RWPE2 (cell line): ENCODE results near the gene XRCC6.
"Not testable (repeated sequence)": the region's sequence is repeated elsewhere in the genome, so short reads cannot be mapped to it uniquely, and the experiment has no call there.

Experiments
- ATAC-seq: fragments of 200-7000 bp; cut with Tn5 transposase; 3 replicates; pipeline ENCODE4 v1.9.1; 2021; ENCODE audit warnings: low read depth
- DNase-seq: peaks from one replicate; pipeline ENCODE4 v3.0.0-alpha.2; 2020; ENCODE audit warnings: low spot score
- H3K27ac ChIP-seq: fragments of 450-650 bp; 2 replicates; pipeline ENCODE4 v1.5.1; 2017; ENCODE audit warnings: mild to moderate bottlenecking; ENCODE audit not compliant: poor library complexity, severe bottlenecking
- H3K27me3 ChIP-seq: fragments of 250-450 bp; sonication (Bioruptor Pico); 2 replicates; pipeline ENCODE4 v1.5.1; 2021; ENCODE audit warnings: mild to moderate bottlenecking, moderate library complexity; ENCODE audit not compliant: insufficient read depth, poor library complexity, severe bottlenecking
- H3K36me3 ChIP-seq: fragments of 250-450 bp; sonication (Bioruptor Pico); 2 replicates; pipeline ENCODE4 v1.5.1; 2020; ENCODE audit warnings: low read depth, mild to moderate bottlenecking, moderate library complexity
- H3K4me1 ChIP-seq: fragments of 250-450 bp; sonication (Bioruptor Pico); 2 replicates; pipeline ENCODE4 v1.5.1; 2021; ENCODE audit warnings: mild to moderate bottlenecking, moderate library complexity; ENCODE audit not compliant: insufficient read depth, poor library complexity, severe bottlenecking
- H3K4me3 ChIP-seq: fragments of 250-450 bp; sonication (Bioruptor Pico); 2 replicates; pipeline ENCODE4 v1.5.1; 2021; ENCODE audit warnings: mild to moderate bottlenecking, moderate library complexity; ENCODE audit not compliant: severe bottlenecking
- H3K9me3 ChIP-seq: fragments of 250-450 bp; sonication (Bioruptor Pico); 2 replicates; pipeline ENCODE4 v1.5.1; 2021; ENCODE audit warnings: mild to moderate bottlenecking, moderate library complexity; ENCODE audit not compliant: severe bottlenecking
- CTCF ChIP-seq: fragments of 450-650 bp; IDR thresholded peaks from one replicate; pipeline ENCODE4 v1.5.1; 2017; ENCODE audit warnings: mild to moderate bottlenecking, moderate library complexity; ENCODE audit not compliant: poor library complexity, severe bottlenecking

Gene XRCC6

DNA sequence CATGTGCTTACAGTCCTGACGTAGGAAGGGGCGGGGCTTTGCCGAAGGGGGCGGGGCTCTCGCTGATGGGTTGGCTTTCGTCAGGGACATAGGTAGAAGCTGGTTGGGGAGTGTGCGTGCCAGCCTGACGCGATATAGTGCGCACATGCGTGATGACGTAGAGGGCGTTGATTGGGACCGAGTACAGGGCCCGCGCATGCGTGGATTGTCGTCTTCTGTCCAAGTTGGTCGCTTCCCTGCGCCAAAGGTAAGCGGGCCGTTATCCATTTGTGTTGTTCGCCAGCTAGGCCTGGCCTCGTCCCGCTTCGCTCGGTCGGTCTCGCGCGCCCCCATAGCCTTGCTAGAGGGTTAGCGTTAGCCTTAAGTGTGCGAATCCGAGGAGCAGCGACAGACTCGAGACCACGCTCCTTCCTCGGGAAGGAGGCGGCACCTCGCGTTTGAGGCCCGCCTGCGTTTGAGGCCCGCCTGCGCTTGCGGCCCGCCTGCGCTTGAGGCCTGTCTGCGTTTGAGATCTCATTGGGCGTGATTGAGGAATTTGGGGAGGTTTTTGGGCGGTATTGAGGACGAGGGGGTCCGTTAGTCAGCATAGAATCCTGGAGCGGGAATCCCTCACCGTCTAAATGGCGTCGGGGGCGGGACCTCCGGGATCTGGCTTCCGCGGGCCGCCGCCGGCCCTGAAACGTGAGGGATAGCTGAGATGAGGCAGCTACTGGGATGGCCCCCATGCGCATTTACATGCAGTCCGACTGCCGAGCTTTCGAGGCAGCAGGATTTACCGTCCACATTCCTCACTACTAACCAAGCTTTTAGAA is at the start of gene XRCC6:
Gene XRCC6, plus strand, starts transcription at position 197 of the 812 bp plus-strand sequence. CDS start 710 bp downstream, outside the sequence.
- TF ChIP-seq CTCF, result no peak
- peak within 1 kb of the TSS; percentile 59 for H3K4me3 ChIP-seq
- peaks cover 44% of the 10 kb centered on the region for H3K36me3 ChIP-seq

GRCh38 chr22:41571786-41572185 is 49.3 kb upstream of the XRCC6 start:
- no peak for TF ChIP-seq CTCF
- H3K27ac ChIP-seq, result no peak overlapping the region
- no peaks in the 10 kb centered on the region for H3K4me1 ChIP-seq
- no peak overlapping the region for H3K4me3 ChIP-seq
- no peak for DNase-seq
- no peaks in the 10 kb centered on the region for H3K9me3 ChIP-seq
- no peaks in the 10 kb centered on the region for H3K27me3 ChIP-seq
- no peak for ATAC-seq
- H3K36me3 ChIP-seq, result peaks cover 3% of the 10 kb centered on the region; the same call in 1 of the 2 replicates

More for the DNA sequence above, at the start of gene XRCC6:
- H3K27ac ChIP-seq, result peak within 1 kb of the TSS; percentile 80
- DNase-seq (peak; percentile 99), ATAC-seq (peak; percentile 78)
- no peaks in the 10 kb centered on the region for H3K27me3 ChIP-seq
- peaks cover 13% of the 10 kb centered on the region for H3K4me1 ChIP-seq
- H3K9me3 ChIP-seq, result no peaks in the 10 kb centered on the region

- H3K27me3 ChIP-seq, H3K36me3 ChIP-seq, H3K27ac ChIP-seq, H3K9me3 ChIP-seq, H3K4me1 ChIP-seq, ATAC-seq, DNase-seq, H3K4me3 ChIP-seq: not testable (repeated sequence)
These were observed 48.8 kb upstream of the XRCC6 start for GRCh38 chr22:41572305-41572704.

- DNase-seq, result no peak
- Histone ChIP-seq H3K27me3 (no peaks in the 10 kb centered on the region), H3K4me3 (no peak overlapping the region), H3K4me1 (no peaks in the 10 kb centered on the region), H3K36me3 (peaks cover 7% of the 10 kb centered on the region; the same call in 1 of the 2 replicates), H3K9me3 (no peaks in the 10 kb centered on the region), H3K27ac (no peak overlapping the region)
- no peak for TF ChIP-seq CTCF
- no peak for ATAC-seq
These were observed 47.4 kb upstream of the XRCC6 start for GRCh38 chr22:41573677-41574076.

- TF ChIP-seq CTCF, result no peak
- DNase-seq (no peak), ATAC-seq (0 out of 3 replicates have a peak, but pooled peaks have one; percentile 4)
- Histone ChIP-seq H3K27ac (no peak overlapping the region), H3K4me3 (no peak overlapping the region), H3K27me3 (no peaks in the 10 kb centered on the region), H3K4me1 (no peaks in the 10 kb centered on the region), H3K36me3 (peaks cover 7% of the 10 kb centered on the region; the same call in 1 of the 2 replicates), H3K9me3 (no peaks in the 10 kb centered on the region)
These were observed 46.2 kb upstream of the XRCC6 start for GRCh38 chr22:41574847-41575381.
